LNCAP (cell line): ENCODE results near the gene TRAK2.

Experiments used
- TF ChIP-seq, protein P1 (sequence below): fragments of 450-650 bp; IDR thresholded peaks from 2 replicates; pipeline ENCODE4 v1.5.1; 2017; ENCODE audit warnings: mild to moderate bottlenecking

TRAK2 gene

DNA sequence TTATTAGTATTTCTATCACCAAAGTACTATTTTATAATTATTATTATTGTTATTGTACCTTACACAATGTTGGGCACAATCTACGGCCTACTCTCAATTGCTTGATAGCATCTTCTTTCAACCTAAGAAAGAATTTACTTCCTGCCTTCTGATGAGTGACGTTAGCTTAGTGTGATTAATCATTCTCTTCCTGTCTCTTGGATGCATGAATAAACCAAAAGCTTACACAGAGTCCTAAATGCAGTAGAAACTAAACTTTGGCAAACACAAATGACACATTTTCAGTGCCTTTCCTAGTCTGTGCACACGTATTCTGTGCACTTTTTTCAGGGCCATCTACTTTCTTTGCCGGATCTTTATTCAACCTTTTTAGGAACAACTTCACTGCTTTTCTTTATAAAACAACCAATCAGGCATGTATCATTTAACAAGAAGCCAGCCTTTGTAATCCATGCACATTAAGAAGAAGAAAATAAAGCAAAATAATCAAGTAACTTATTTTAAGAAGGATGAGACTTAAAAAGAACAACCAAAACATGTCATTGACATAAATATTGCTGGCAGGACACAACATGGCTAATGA, 19.1 kb downstream of the TRAK2 start:
- TF ChIP-seq, protein P1, sequence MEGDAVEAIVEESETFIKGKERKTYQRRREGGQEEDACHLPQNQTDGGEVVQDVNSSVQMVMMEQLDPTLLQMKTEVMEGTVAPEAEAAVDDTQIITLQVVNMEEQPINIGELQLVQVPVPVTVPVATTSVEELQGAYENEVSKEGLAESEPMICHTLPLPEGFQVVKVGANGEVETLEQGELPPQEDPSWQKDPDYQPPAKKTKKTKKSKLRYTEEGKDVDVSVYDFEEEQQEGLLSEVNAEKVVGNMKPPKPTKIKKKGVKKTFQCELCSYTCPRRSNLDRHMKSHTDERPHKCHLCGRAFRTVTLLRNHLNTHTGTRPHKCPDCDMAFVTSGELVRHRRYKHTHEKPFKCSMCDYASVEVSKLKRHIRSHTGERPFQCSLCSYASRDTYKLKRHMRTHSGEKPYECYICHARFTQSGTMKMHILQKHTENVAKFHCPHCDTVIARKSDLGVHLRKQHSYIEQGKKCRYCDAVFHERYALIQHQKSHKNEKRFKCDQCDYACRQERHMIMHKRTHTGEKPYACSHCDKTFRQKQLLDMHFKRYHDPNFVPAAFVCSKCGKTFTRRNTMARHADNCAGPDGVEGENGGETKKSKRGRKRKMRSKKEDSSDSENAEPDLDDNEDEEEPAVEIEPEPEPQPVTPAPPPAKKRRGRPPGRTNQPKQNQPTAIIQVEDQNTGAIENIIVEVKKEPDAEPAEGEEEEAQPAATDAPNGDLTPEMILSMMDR, result no peak

DNA sequence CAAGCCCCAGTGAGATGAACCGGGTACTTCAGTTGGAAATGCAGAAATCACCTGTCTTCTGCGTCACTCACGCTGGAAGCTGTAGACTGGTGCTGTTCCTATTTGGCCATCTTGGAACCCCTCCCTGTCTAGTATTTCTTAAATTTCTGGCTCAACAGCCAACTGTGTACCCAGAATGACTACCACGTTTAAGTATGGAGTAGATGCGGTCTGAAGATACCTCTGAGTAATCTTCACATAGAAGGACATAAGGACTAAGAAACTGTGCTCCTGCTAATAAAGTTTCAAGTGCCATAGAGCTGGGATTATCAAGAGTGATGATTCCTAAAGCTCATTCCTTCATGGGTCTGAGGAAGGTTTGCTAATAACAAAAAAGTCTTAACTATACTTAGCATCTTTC, 20.4 kb downstream of the TRAK2 start:
- TF ChIP-seq, protein P1, result no peak

- TF ChIP-seq, protein P1, result no peak
Measured at GRCh38 chr2:201425952-201426351, 25.3 kb downstream of the TRAK2 start.

GRCh38 chr2:201420442-201421113, 30.7 kb downstream of the TRAK2 start:
- TF ChIP-seq, protein P1, result no peak

DNA sequence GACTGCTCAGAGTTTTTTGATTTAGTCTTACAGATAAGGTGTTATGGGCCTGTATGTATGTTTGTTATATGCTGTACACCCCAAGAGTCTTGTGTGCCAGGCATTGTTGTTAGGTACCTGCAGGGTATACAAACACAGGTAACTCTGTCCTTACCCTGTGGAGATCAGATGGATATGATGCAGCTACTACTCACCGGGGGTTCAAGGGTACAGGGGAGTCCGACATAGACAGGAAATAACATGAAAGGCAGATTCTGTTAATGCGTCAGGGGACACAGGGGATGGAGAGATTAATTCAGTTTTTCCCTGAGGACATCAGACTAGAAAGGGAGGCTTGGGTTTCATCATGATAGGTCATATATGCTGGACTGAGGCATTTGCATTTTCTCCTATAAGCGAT, 31.3 kb downstream of the TRAK2 start:
- TF ChIP-seq, protein P1, result no peak

GRCh38 chr2:201419057-201419635, 32.1 kb downstream of the TRAK2 start:
- TF ChIP-seq, protein P1, result peak; percentile 29; the same call in 1 of the 2 replicates

- TF ChIP-seq, protein P1, result no peak
Measured at GRCh38 chr2:201415149-201415548, 36.1 kb downstream of the TRAK2 start.
